ENCODE results near the gene M1AP. TPM values are rescaled to one million over a fixed set of nuclear protein-coding genes. Genes with fewer than 3 reads are reported as not detected.

The M1AP gene
- total RNA-seq, 4 donors from 2014 or later, result 0.27 TPM; not detected in 3

DNA sequence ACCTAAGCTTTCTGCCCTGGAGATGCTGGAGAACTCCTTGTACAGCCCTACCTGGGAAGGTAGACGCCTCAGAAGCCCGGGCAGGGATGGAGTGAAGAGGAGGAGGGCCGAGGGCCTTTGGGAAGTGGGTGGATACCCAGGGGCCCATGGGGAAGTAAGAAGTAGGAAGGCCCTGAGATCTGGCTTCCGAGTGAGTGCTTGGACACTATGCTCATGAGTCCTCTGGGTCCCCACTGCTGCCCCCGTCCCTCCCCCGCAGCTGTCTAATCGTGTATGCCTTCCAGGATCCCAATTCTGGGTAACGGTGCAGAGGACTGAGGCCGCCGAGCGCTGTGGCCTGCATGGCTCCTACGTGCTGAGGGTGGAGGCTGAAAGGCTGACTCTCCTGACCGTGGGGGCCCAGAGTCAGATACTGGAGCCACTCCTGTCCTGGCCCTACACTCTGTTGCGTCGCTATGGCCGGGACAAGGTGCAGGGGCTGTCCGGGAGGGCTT, 92.5 kb downstream of the M1AP start:
- DNase-seq, result no peak
- in situ Hi-C loops (cut with MboI; ENCODE audit: low pct_ligation_motif_present in 1 of 4, low pct_unique_long_range_greater_than_20kb in 1 of 4, low sequenced_read_pairs in 3 of 4) (no loop called here), intact Hi-C loops (cut with DNase I; ENCODE audit: low total_unique reads) (no loop called here)
- Histone ChIP-seq H3K27me3 (no peaks in the 10 kb centered on the region), H3K4me3 (peak overlapping the region; percentile 44 to 92 (median 68)), H3K27ac (peak overlapping the region; percentile 83 to 91 (median 86)), H3K36me3 (no peaks in the 10 kb centered on the region), H3K9me3 (no peaks in the 10 kb centered on the region), H3K4me1 (peaks cover 4 to 35% (median 19%) of the 10 kb centered on the region in 4 donors)
- WGBS, 2 donors (ENCODE audit: low coverage in 1 of 2), result 70% methylated on average over 17 of the region's 17 CpGs; no CpG with 5 or more reads in 1 of the 2 donors
- TF ChIP-seq, protein P1, sequence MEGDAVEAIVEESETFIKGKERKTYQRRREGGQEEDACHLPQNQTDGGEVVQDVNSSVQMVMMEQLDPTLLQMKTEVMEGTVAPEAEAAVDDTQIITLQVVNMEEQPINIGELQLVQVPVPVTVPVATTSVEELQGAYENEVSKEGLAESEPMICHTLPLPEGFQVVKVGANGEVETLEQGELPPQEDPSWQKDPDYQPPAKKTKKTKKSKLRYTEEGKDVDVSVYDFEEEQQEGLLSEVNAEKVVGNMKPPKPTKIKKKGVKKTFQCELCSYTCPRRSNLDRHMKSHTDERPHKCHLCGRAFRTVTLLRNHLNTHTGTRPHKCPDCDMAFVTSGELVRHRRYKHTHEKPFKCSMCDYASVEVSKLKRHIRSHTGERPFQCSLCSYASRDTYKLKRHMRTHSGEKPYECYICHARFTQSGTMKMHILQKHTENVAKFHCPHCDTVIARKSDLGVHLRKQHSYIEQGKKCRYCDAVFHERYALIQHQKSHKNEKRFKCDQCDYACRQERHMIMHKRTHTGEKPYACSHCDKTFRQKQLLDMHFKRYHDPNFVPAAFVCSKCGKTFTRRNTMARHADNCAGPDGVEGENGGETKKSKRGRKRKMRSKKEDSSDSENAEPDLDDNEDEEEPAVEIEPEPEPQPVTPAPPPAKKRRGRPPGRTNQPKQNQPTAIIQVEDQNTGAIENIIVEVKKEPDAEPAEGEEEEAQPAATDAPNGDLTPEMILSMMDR (IDR thresholded peaks at IDR 0.05), result no peak
- TF ChIP-seq POLR2A (IDR thresholded peaks at IDR 0.05) (no peak), EP300 (IDR thresholded peaks at IDR 0.05; ENCODE audit: low read depth) (no peak), POLR2AphosphoS5 (IDR thresholded peaks at IDR 0.05) (no peak)

DNA sequence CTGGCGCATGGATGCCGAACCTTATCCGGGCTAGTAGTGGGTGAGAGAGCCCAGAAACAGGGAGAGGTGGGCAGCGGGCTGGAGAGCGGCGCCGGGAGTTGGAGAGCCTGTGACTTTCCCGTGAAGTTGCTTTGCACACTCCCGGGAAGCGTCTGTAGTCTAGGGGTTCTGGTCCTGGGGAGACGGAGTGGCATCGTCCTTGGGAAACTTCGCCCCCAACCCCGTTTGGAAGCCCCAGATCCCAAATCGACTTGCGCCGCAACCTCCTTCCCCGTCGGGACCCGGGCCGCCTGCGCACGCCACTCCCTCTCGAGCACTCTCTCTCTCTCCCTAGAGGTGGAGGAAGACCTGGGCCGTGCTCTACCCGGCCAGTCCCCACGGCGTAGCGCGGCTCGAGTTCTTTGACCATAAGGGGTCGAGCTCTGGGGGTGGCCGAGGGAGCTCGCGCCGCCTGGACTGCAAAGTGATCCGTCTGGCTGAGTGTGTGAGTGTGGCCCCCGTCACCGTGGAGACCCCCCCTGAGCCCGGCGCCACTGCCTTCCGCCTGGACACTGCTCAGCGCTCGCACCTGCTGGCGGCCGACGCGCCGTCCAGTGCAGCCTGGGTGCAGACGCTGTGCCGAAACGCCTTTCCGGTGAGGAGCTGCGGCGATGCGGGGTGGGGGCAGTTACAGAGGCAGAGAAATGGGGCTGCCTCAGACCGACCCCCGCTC, 93.2 kb downstream of the M1AP start:
- TF ChIP-seq POLR2A (IDR thresholded peaks at IDR 0.05), result no peak
- TF ChIP-seq, protein P1 (IDR thresholded peaks at IDR 0.05), result peak in 2 of 5 experiments; percentile 7 to 37
- DNase-seq, result peak; percentile 64
- H3K36me3 ChIP-seq, result no peaks in the 10 kb centered on the region
- peak overlapping the region; percentile 83 to 91 (median 86) for H3K27ac ChIP-seq
- H3K9me3 ChIP-seq, result no peaks in the 10 kb centered on the region
- in situ Hi-C loops (cut with MboI; ENCODE audit: low pct_ligation_motif_present in 1 of 4, low pct_unique_long_range_greater_than_20kb in 1 of 4, low sequenced_read_pairs in 3 of 4) (no loop called here), intact Hi-C loops (cut with DNase I; ENCODE audit: low total_unique reads) (no loop called here)
- 5% methylated on average over 55 of the region's 58 CpGs; no CpG with 5 or more reads in 1 of the 2 donors for WGBS, 2 donors (ENCODE audit: low coverage in 1 of 2)
- H3K4me3 ChIP-seq, result peak overlapping the region; percentile 44 to 92 (median 68)
- peaks cover 4 to 34% (median 19%) of the 10 kb centered on the region in 4 donors for H3K4me1 ChIP-seq
- no peaks in the 10 kb centered on the region for H3K27me3 ChIP-seq

DNA sequence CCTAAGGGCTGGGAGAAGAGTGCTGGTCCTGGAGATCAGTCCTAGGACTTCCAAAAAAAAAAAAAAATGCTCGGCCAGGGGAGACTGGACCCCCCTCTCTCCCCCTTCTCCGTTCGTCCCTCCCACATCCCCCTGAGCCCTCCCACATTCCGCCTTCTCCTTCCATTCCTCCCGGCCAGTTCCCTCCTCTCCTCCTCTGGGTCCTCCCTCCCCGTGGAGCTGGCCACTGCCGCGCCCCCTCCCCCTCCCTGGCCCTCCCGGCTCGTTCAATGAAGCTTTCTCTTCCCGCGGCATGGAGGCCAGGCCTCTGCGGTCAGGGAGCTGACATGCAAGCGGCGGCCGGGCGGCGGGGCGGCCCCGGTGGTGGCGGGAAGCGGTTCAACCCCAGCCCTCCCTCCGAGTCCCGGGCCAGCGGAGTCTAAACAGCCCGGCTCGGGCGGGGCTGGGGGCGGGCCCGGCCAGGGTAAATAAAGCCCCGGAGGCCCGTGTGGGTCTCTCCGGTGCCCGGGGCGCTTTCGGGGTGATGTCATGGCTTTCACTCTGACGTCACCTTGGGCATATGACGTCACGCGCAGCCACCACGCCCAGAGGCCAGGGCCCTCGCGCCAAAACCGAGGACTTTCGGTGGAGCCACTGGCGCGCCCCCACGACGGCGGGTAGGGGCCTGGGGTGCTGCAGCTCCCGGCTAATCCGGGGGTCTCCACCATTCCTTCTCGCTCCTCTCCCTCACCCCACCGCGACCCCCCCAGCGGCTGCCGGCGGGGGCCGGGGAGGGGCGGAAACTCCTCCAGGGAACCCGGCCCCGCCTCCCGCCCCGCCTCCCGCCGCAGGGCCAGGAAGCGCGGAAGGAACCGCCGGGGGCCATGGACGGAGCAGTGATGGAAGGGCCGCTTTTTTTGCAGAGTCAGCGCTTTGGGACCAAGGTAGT, 94.0 kb downstream of the M1AP start, which contains the start of the genes DOK1 and LOXL3:
Gene DOK1, plus strand, starts transcription at position 829 of the 928 bp plus-strand sequence. Its CDS starts 35 bp downstream, at position 864.
Gene LOXL3, minus strand, starts transcription at position 51 of the 928 bp plus-strand sequence. CDS start 1,308 bp downstream, outside the sequence.
- TF ChIP-seq EP300 (IDR thresholded peaks at IDR 0.05; ENCODE audit: low read depth), result no peak
- peak; percentile 38 to 64 (median 57) for TF ChIP-seq POLR2AphosphoS5 (IDR thresholded peaks at IDR 0.05)
- TF ChIP-seq, protein P1 (IDR thresholded peaks at IDR 0.05), result peak in 1 of 5 experiments; percentile 28
- peak; percentile 49 for TF ChIP-seq POLR2A (IDR thresholded peaks at IDR 0.05)
- peak; percentile 93 for DNase-seq
- H3K9me3 ChIP-seq, result no peaks in the 10 kb centered on the region
- in situ Hi-C loops (cut with MboI; ENCODE audit: low pct_ligation_motif_present in 1 of 4, low pct_unique_long_range_greater_than_20kb in 1 of 4, low sequenced_read_pairs in 3 of 4) (no loop called here), intact Hi-C loops (cut with DNase I; ENCODE audit: low total_unique reads) (no loop called here)
- peaks cover 11 to 39% (median 27%) of the 10 kb centered on the region in 4 donors for H3K4me1 ChIP-seq
- 1 to 7% methylated on average over 7 to 50 of the region's 73 CpGs for WGBS, 2 donors (ENCODE audit: low coverage in 1 of 2)
- H3K36me3 ChIP-seq, result no peaks in the 10 kb centered on the region
- H3K27ac ChIP-seq, result peak within 1 kb of the TSS; percentile 83 to 91 (median 86)
- H3K27me3 ChIP-seq, result no peaks in the 10 kb centered on the region
- H3K4me3 ChIP-seq, result peak within 1 kb of the TSS; percentile 44 to 92 (median 68)
